NCI-H446 (cell line): Measurements from ENCODE around the gene AOX1.
"Not testable (repeated sequence)": the region's sequence is repeated elsewhere in the genome, so short reads cannot be mapped to it uniquely, and the experiment has no call there.

Experiments
- DNase-seq, 2 experiments: peaks; one replicate each; lab custom pipeline; 2025; lab: John Stamatoyannopoulos, UW

The AOX1 gene

GRCh38 chr2:200667413-200667812, 81.6 kb downstream of the AOX1 start:
- no peak for DNase-seq

DNA sequence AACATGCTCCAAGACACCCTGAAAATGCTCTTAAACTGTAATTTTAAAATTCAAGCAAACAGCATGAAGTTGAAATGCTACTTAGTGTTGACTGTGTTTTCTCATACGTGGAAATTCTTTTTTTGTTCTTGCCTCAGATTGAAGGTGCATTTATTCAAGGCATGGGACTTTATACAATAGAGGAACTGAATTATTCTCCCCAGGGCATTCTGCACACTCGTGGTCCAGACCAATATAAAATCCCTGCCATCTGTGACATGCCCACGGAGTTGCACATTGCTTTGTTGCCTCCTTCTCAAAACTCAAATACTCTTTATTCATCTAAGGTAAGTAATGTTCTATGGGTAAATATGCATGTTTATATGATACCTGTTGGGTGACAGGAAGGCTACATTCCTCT, 82.7 kb downstream of the AOX1 start:
- DNase-seq, result no peak

DNA sequence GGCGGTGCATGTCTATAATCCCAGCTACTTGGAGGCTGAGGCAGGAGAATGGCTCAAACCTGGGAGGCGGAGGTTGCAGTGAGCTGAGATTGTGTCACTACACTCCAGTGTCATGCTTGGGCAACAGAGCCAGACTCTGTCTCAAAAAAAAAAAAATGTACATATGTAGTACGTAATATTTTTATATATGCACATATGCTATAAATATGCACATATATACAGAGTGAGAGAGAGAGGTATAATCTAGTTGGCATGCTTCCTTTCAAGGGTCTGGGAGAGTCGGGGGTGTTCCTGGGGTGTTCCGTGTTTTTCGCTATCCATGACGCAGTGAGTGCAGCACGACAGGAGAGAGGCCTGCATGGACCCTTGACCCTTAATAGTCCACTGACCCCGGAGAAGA, 83.5 kb downstream of the AOX1 start:
- DNase-seq, result no peak

DNA sequence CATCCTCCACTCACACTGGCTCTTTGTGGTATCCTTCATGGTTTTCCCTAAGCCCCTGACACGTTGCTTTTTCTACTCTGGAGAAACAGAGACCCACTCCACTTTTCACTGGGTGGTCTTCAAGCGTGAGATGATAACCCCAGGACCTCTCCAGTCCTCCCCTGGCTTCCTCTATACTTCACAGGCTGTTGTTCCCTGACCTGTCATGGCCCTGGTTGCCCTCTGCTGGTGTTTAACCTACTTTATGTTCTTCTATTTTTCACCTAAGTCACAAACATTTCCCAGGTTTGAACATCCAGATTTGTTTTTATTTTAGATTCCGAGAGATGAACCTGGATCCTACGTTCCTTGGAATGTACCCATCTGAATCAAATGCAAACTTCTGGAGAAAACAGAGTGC, 84.5 kb downstream of the AOX1 start:
- DNase-seq, result no peak

- DNase-seq, result no peak
Observed at GRCh38 chr2:200670751-200671150, 84.9 kb downstream of the AOX1 start.

DNA sequence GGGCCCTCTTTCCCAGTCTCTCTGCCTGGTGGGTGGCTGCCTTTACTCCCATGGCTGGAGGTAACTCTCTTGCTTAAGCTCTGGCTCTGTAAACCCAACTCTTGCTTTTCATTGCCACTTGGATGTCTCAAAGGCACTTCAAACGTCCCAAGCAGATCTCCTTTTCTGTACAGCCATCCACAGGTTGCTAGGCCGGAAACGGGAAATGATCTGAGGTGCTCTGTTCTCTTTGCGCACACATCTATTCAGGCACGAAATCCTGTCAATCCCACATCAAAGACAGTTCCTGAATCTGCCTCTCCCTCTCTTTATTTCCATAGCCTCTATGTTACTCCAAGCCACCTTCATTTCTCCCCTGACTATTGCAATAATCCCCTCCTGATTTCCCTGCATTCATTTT, 87.4 kb downstream of the AOX1 start:
- no peak for DNase-seq

- no peak for DNase-seq
Observed at GRCh38 chr2:200674837-200675236, 89.0 kb downstream of the AOX1 start.

DNA sequence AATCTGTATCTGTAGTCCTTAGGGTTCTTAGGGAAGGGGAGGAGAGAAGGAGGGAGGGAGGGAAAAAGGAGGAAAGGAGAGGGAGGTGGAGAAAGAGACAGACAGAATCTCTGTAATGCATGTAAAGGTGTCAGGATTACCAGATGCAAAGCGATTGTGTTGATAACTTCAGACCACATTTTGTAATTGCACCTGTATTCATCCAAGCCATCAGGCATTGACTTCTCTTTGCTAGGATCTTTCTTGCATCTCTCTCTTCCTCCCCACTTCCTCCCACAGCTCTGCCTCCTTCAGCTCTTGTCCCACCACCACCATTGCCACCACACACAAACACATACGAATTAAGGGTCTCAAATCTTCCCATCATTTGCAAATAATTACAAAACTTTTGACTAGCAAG, 91.4 kb downstream of the AOX1 start:
- DNase-seq, result no peak

- no peak for DNase-seq
Observed at GRCh38 chr2:200677721-200678532, 92.1 kb downstream of the AOX1 start.

GRCh38 chr2:200679127-200679526, 93.3 kb downstream of the AOX1 start:
- no peak for DNase-seq

DNA sequence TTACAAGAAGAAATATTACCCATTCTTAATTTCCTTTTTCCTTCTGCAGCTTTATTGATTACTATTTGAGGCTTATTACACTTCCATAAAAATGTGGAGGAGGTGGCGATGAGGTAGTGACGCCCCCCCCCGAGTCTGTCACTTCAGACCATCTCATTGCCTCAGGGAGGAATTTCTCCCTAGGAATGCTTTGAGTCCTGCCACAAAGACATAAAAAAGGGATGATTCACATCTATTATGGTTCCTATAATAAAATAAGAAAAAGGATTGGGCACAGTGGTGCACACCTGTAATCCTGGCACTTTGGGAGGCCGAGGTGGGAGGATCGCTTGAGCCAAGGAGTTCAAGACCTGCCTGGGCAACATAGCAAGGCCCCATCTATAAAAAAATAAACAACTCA, 93.7 kb downstream of the AOX1 start:
- no peak for DNase-seq

- DNase-seq, result no peak
Observed at GRCh38 chr2:200681697-200682096, 95.9 kb downstream of the AOX1 start.

DNA sequence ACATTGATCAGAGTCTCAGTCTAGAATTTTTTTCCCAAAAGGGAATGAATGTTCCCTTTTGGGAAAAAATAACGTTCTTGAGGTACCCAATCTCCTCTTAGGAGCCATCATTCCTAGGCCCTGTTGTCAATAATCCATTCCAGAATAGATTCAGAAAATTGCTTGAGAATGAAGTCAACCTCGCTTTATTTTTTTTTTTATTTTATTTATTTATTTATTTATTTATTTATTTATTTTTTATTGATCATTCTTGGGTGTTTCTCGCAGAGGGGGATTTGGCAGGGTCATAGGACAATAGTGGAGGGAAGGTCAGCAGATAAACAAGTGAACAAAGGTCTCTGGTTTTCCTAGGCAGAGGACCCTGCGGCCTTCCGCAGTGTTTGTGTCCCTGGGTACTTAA, 96.6 kb downstream of the AOX1 start:
- DNase-seq, result not testable (repeated sequence)

DNA sequence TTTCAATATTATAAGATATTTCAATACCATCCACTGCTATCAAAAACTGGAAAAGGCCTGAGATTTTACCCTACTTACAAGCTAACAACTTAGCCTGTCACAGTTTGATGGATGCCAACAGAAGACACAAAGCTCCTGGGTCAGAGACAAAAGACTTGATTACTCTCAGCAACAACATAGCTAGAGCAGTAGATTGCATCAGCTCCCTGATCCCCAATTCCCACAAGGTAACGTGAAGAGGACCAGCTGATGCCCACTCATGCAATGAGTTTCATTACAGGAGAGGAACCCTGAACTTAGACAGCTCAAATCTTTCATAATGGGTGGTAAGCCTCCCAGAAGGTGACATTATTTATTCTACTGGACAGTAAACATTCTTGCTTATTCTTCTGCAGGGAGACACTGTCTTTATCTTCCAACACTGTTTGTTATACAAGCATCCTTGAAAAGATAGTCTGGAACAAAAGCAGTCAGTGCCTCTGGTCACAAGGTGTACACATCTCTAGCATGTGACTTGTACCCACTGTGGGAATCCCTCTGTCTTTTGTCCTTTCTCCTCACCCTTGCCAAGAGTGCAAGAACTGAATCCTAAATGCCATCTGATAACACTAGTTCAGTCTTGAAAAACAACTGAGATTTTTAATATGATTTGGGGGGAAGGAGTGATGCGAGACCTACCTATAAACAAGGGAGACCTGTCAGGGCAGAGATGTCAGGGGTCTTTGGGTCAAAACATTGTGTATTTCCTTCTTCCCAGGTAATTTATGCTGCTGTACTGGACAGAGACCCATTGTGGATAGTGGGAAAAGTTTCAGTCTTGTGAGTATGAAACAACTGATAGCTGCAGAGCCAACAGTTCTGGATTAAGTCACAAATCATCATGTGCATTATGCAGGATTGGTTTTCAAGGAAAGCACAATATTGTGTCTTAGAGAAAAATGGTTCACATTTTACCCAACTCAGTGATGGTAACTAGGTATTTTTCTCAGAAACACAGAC, 102.4 kb downstream of the AOX1 start:
- no peak for DNase-seq

DNA sequence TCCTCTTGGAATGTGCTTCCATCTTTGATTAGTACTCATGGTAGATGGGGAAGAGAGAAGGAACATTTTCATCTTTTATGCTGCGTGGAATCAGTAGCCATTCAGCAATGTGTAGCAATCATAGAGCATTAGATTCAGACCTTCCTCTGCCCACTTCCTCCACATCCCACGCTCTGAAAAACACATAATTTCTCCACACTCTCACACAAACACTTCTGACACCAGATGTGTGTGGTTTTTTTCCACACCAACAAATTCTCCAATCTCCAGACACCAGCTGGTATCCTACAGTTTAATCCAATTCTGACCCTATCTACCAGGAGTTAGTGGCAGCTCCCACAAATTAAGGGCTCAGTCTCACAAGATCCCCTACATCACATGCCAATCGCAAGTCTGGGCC, 103.3 kb downstream of the AOX1 start:
- DNase-seq, result no peak

GRCh38 chr2:200693836-200694470, 108.1 kb downstream of the AOX1 start:
- no peak for DNase-seq

DNA sequence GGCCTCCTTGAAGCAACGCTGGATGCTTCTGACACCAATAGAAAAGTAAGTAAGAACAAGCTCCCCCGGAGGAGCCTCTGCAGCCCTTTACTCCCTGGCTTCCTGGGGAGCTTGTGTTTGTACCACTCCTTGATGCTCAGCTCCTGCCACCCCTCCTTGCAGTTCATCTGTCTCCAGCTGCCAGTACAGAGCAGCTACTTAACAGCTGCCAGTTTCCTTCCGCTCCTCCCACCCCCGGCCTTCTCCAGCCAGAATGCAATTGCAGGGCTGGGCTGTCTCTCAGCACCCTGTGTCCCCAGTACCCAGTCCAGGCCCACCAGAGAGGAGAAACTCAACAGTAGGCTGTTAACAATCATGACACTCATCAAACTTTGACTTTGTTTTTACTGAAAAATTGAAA, 109.4 kb downstream of the AOX1 start:
- DNase-seq, result no peak

GRCh38 chr2:200695601-200696000, 109.8 kb downstream of the AOX1 start:
- no peak for DNase-seq

GRCh38 chr2:200698217-200698616, 112.4 kb downstream of the AOX1 start:
- no peak for DNase-seq

DNA sequence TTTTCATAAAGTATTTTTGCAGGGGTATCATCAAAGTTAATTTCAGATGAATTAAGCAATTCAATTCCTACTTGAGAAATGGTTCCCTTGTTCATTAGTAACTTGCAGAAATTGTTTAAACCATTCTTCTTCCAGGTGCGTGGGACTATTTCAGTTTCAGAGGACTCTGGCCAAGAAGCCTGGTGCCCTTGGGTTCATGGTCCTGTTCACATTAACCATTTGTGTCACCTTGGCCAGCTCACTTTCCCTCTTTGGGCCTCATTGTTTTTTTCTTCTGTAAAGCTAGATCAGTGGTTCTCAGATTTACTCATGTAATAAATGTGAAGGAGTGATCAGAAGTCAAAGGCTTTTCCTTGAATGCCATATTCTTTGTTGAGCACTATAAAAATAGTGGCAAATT, 113.5 kb downstream of the AOX1 start:
- DNase-seq, result no peak

GRCh38 chr2:200700856-200701255, 115.0 kb downstream of the AOX1 start:
- no peak for DNase-seq

DNA sequence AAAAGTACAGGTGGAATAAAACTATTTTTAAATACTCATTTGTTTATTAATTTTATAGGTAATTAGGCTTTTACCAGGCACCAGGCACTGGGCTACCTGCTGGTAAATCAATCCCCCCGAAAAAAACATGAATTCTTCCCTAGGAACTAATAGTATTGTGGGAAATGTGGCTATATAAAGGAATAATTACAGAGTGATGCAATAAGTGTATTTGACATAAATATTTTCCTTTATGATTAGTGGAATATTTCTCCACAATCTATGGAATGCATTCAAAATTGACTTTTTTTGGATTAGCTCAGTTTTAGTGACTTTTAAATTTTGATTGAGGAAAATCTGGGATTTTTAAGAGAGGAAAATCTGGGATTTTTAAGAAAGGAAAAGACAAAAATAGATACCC, 116.2 kb downstream of the AOX1 start:
- no peak for DNase-seq
